Osteocyte (in vitro differentiated cells): ENCODE data around the gene IER3. TPM values are rescaled to one million over a fixed set of nuclear protein-coding genes. Genes with fewer than 3 reads are reported as not detected.

ENCODE experiments used
- DNase-seq: peaks from one replicate; pipeline ENCODE4 v3.0.0; 2021; ENCODE audit warnings: mixed read lengths; ENCODE audit not compliant: unreplicated experiment; ENCODE audit errors: extremely low spot score
- H3K27ac Mint-ChIP-seq: one replicate; pipeline ENCODE4 v1.8.0; 2021; ENCODE audit warnings: mild to moderate bottlenecking, mixed read lengths; ENCODE audit not compliant: unreplicated experiment
- H3K27me3 Mint-ChIP-seq: one replicate; pipeline ENCODE4 v1.8.0; 2021; ENCODE audit warnings: mixed read lengths; ENCODE audit not compliant: unreplicated experiment
- H3K36me3 Mint-ChIP-seq: one replicate; pipeline ENCODE4 v1.8.0; 2021; ENCODE audit warnings: mixed read lengths; ENCODE audit not compliant: unreplicated experiment
- H3K4me1 Mint-ChIP-seq: one replicate; pipeline ENCODE4 v1.8.0; 2021; ENCODE audit warnings: mixed read lengths; ENCODE audit not compliant: unreplicated experiment
- H3K4me3 Mint-ChIP-seq: one replicate; pipeline ENCODE4 v1.8.0; 2021; ENCODE audit warnings: mild to moderate bottlenecking, moderate library complexity, mixed read lengths; ENCODE audit not compliant: unreplicated experiment
- H3K9me3 Mint-ChIP-seq: one replicate; pipeline ENCODE4 v1.8.0; 2021; ENCODE audit warnings: mixed read lengths; ENCODE audit not compliant: unreplicated experiment
- total RNA-seq: library from RNA; stranded (reverse); gene quantifications from 2 replicates; pipeline ENCODE4 v1.2.1, GENCODE V29; 2021
- TF ChIP-seq, protein P1 (sequence below): fragments of 200-600 bp; sonication (generic); IDR thresholded peaks from 2 replicates; pipeline ENCODE4 v1.5.0; 2021; ENCODE audit warnings: antibody characterized with exemption, mild to moderate bottlenecking, moderate library complexity

The IER3 gene
- total RNA-seq, 1 donor from 2014 or later = 418 TPM

DNA sequence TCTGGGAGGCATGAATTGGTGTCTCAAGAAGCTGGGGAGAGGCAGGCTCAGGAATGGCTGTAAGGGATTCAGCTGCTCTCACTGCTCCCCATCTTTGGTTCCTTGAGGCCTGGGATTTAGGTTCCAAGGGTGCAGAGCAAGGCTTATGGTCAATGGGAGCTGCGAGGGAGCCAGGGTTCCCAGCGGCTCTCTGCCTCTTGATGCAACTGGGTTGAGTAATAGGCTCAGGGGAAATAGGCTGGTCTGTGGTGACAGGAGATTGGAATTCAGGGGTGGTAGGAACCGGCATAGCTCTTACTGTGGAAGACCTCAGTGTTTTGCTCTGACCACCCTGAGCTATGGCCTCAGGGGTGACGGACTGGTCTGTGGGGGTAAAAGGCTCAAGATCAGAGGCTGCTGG lies 40.5 kb downstream of the IER3 start:
- no peak overlapping the region for H3K4me3 Mint-ChIP-seq

DNA sequence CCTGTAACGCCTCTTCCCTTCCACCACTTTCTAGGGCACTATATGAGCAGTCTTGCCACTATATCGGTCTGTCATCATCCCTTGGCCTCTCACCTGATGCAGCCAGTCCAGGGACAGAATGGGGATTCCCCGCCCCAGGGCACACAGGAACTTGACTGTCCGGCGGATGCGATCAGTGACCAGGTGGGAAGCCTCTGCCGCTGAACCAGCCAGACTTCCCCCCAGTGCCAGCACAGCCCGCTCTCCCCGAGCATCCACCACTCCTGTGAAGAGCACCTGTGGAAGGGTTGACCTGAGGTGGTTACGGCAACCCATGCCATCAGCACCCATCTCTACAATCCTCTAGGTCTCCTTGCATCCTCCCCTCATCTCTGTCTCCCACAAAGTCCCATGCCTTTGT lies 41.3 kb downstream of the IER3 start:
- Mint-ChIP-seq H3K4me1 (peaks cover 10% of the 10 kb centered on the region), H3K4me3 (no peak overlapping the region), H3K9me3 (no peaks in the 10 kb centered on the region), H3K27ac (no peak overlapping the region), H3K27me3 (no peaks in the 10 kb centered on the region), H3K36me3 (peaks cover 43% of the 10 kb centered on the region)
- TF ChIP-seq, protein P1, sequence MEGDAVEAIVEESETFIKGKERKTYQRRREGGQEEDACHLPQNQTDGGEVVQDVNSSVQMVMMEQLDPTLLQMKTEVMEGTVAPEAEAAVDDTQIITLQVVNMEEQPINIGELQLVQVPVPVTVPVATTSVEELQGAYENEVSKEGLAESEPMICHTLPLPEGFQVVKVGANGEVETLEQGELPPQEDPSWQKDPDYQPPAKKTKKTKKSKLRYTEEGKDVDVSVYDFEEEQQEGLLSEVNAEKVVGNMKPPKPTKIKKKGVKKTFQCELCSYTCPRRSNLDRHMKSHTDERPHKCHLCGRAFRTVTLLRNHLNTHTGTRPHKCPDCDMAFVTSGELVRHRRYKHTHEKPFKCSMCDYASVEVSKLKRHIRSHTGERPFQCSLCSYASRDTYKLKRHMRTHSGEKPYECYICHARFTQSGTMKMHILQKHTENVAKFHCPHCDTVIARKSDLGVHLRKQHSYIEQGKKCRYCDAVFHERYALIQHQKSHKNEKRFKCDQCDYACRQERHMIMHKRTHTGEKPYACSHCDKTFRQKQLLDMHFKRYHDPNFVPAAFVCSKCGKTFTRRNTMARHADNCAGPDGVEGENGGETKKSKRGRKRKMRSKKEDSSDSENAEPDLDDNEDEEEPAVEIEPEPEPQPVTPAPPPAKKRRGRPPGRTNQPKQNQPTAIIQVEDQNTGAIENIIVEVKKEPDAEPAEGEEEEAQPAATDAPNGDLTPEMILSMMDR = no peak
- no peak for DNase-seq

More for the DNA sequence above, 40.5 kb downstream of the IER3 start:
- no peak for DNase-seq
- TF ChIP-seq, protein P1 = no peak
- H3K27ac Mint-ChIP-seq = no peak overlapping the region
- H3K9me3 Mint-ChIP-seq = no peaks in the 10 kb centered on the region
- H3K36me3 Mint-ChIP-seq = peaks cover 49% of the 10 kb centered on the region
- no peaks in the 10 kb centered on the region for H3K27me3 Mint-ChIP-seq
- H3K4me1 Mint-ChIP-seq = peaks cover 12% of the 10 kb centered on the region

- Mint-ChIP-seq H3K27ac (no peak overlapping the region), H3K9me3 (no peaks in the 10 kb centered on the region)
These were observed 44.0 kb downstream of the IER3 start for GRCh38 chr6:30700340-30700739.

GRCh38 chr6:30696432-30696831 lies 47.9 kb downstream of the IER3 start:
- Mint-ChIP-seq H3K9me3 (no peaks in the 10 kb centered on the region), H3K27me3 (no peaks in the 10 kb centered on the region), H3K4me1 (peaks cover 20% of the 10 kb centered on the region), H3K36me3 (peaks cover 6% of the 10 kb centered on the region), H3K27ac (no peak overlapping the region), H3K4me3 (no peak overlapping the region)
- DNase-seq = no peak
- TF ChIP-seq, protein P1 = no peak

More at GRCh38 chr6:30700340-30700739, 44.0 kb downstream of the IER3 start:
- Mint-ChIP-seq H3K4me3 (no peak overlapping the region), H3K4me1 (peaks cover 7% of the 10 kb centered on the region), H3K27me3 (no peaks in the 10 kb centered on the region), H3K36me3 (peaks cover 35% of the 10 kb centered on the region)
- no peak for DNase-seq
- TF ChIP-seq, protein P1 = no peak

Other genes with a start within 250 kb of the IER3 start
- 81.0 and 84.4 TPM in 2 replicates for gene GNL1, start 188.1 kb downstream of the IER3 start, total RNA-seq
- gene PRR3, start 187.3 kb downstream of the IER3 start, total RNA-seq = 12.1 and 17.1 TPM in 2 replicates
- 63.8 and 70.5 TPM in 2 replicates for gene ABCF1, start 173.1 kb downstream of the IER3 start, total RNA-seq
- gene PPP1R10, start 127.3 kb downstream of the IER3 start, total RNA-seq = 82.1 and 87.6 TPM in 2 replicates
- 36.6 and 39.2 TPM in 2 replicates for gene MRPS18B, start 126.7 kb downstream of the IER3 start, total RNA-seq
- gene ATAT1, start 117.7 kb downstream of the IER3 start, total RNA-seq = 17.3 and 20.0 TPM in 2 replicates
- 13.5 and 17.2 TPM in 2 replicates for gene C6orf136, start 97.4 kb downstream of the IER3 start, total RNA-seq
- gene DHX16, start 71.5 kb downstream of the IER3 start, total RNA-seq = 28.7 TPM in 2 replicates
- gene PPP1R18, start 57.9 kb downstream of the IER3 start, total RNA-seq = 134 and 135 TPM in 2 replicates
- gene NRM, start 53.6 kb downstream of the IER3 start, total RNA-seq = 28.1 and 31.5 TPM in 2 replicates
- 37.7 and 40.1 TPM in 2 replicates for gene MDC1, start 27.3 kb downstream of the IER3 start, total RNA-seq
- 725 and 729 TPM in 2 replicates for gene TUBB, start 24.2 kb downstream of the IER3 start, total RNA-seq
- gene FLOT1, start 1.9 kb downstream of the IER3 start, total RNA-seq = 86.8 and 88.1 TPM in 2 replicates
- gene DDR1, start 140.0 kb upstream of the IER3 start, total RNA-seq = 130 and 146 TPM in 2 replicates
- gene GTF2H4, start 163.7 kb upstream of the IER3 start, total RNA-seq = 35.5 and 39.3 TPM in 2 replicates
- gene VARS2, start 169.7 kb upstream of the IER3 start, total RNA-seq = 44.0 and 46.4 TPM in 2 replicates
- gene SFTA2, start 187.6 kb upstream of the IER3 start, total RNA-seq = not detected in 2 replicates
- not detected in 2 replicates for gene MUCL3, start 196.4 kb upstream of the IER3 start, total RNA-seq
- not detected in 2 replicates for gene MUC21, start 239.2 kb upstream of the IER3 start, total RNA-seq